ENCODE results near the gene EFCAB13. TPM values are rescaled to one million over a fixed set of nuclear protein-coding genes. Genes with fewer than 3 reads are reported as not detected.
"Not testable (repeated sequence)": the region's sequence is repeated elsewhere in the genome, so short reads cannot be mapped to it uniquely, and the experiment has no call there.

EFCAB13 gene
- total RNA-seq, 1 donor from 2014 or later = 3.3 TPM

GRCh38 chr17:47470836-47471235 lies 147.1 kb downstream of the EFCAB13 start:
- H3K27ac Mint-ChIP-seq (ENCODE audit: unreplicated experiment) = no peak overlapping the region
- H3K36me3 Mint-ChIP-seq (ENCODE audit: unreplicated experiment) = no peaks in the 10 kb centered on the region
- no peaks in the 10 kb centered on the region for H3K4me1 Mint-ChIP-seq (ENCODE audit: low read depth, unreplicated experiment)
- TF ChIP-seq CTCF (IDR thresholded peaks at IDR 0.05; ENCODE audit: partially characterized antibody, unreplicated experiment) = no peak
- no peak for DNase-seq
- no peaks in the 10 kb centered on the region for H3K9me3 Mint-ChIP-seq (ENCODE audit: unreplicated experiment)
- no peak overlapping the region for H3K4me3 Mint-ChIP-seq (ENCODE audit: unreplicated experiment)
- H3K27me3 Mint-ChIP-seq (ENCODE audit: unreplicated experiment) = no peaks in the 10 kb centered on the region

- not testable (repeated sequence) for H3K27me3 Mint-ChIP-seq (ENCODE audit: unreplicated experiment); H3K36me3 Mint-ChIP-seq (ENCODE audit: unreplicated experiment); H3K4me1 Mint-ChIP-seq (ENCODE audit: low read depth, unreplicated experiment); DNase-seq; H3K4me3 Mint-ChIP-seq (ENCODE audit: unreplicated experiment); H3K27ac Mint-ChIP-seq (ENCODE audit: unreplicated experiment); H3K9me3 Mint-ChIP-seq (ENCODE audit: unreplicated experiment)
Observed at GRCh38 chr17:47472073-47472472, 148.3 kb downstream of the EFCAB13 start.

Other genes starting within 250 kb of the EFCAB13 start
- gene CDC27, start 134.7 kb upstream of the EFCAB13 start, total RNA-seq (ENCODE audit: unreplicated experiment) = 94.6 TPM
- 7.6 TPM for gene MYL4, start 114.6 kb upstream of the EFCAB13 start, total RNA-seq (ENCODE audit: unreplicated experiment)
- not detected for gene ITGB3, start 70.1 kb upstream of the EFCAB13 start, total RNA-seq (ENCODE audit: unreplicated experiment)
- gene NPEPPS, start 207.2 kb downstream of the EFCAB13 start, total RNA-seq (ENCODE audit: unreplicated experiment) = 234 TPM